Common myeloid progenitor, CD34-positive (primary cell): ENCODE data around the gene CFAP161.

ENCODE experiments used
- CTCF ChIA-PET: fragments of 350-600 bp; sonication (Branson Sonifier 250); formaldehyde crosslinking; loops from one replicate; lab custom pipeline; 2021; ENCODE audit warnings: antibody characterized with exemption; lab: Charles Lee
- POLR2A ChIA-PET: fragments of 350-600 bp; sonication (Branson Sonifier 250); formaldehyde crosslinking; loops from one replicate; lab custom pipeline; 2021; ENCODE audit warnings: antibody characterized with exemption; lab: Charles Lee
- DNase-seq, 3 donors: peaks; one replicate each; pipeline versions ENCODE4 v3.0.0 to v3.0.0-alpha.2; 2013
- H3K27ac ChIP-seq, 2 experiments: 1 replicate in 1 of 2; 2 replicates in 1 of 2; pipeline ENCODE4 v1.7.0; 2013; ENCODE audit warnings: inconsistent platforms in 2 of 2, low read length in 2 of 2, mild to moderate bottlenecking in 2 of 2, low read depth in 1 of 2, moderate library complexity in 1 of 2; ENCODE audit not compliant: severe bottlenecking in 2 of 2, insufficient read depth in 1 of 2, poor library complexity in 1 of 2
- H3K27me3 ChIP-seq, 5 experiments: replicated peaks in 2 of 5; 1 replicate in 3 of 5; 2 replicates in 2 of 5; pipeline versions ENCODE4 v1.6.1 to v1.7.0; 2013; ENCODE audit warnings: low read length in 4 of 5, mild to moderate bottlenecking in 2 of 5, moderate library complexity in 2 of 5, inconsistent platforms in 1 of 5; ENCODE audit not compliant: insufficient read depth in 5 of 5, control insufficient read depth in 4 of 5
- H3K36me3 ChIP-seq, 4 experiments: 1 replicate in 2 of 4; 2 replicates in 2 of 4; pipeline versions ENCODE4 v1.6.1 to v1.7.0; 2013; ENCODE audit warnings: low read length in 3 of 4, control low read depth in 1 of 4, mild to moderate bottlenecking in 1 of 4; ENCODE audit not compliant: control insufficient read depth in 4 of 4, insufficient read depth in 4 of 4
- H3K4me1 ChIP-seq, 4 experiments: 1 replicate in 3 of 4; 2 replicates in 1 of 4; pipeline versions ENCODE4 v1.6.1 to v1.7.1; 2013; ENCODE audit warnings: low read length in 3 of 4, mild to moderate bottlenecking in 3 of 4, control low read depth in 1 of 4, inconsistent platforms in 1 of 4, moderate library complexity in 1 of 4; ENCODE audit not compliant: control insufficient read depth in 4 of 4, insufficient read depth in 4 of 4; ENCODE audit errors: control extremely low read depth in 1 of 4
- H3K4me3 ChIP-seq, 7 experiments: 1 replicate in 4 of 7; 2 replicates in 3 of 7; pipeline versions ENCODE4 v1.5.1 to v1.7.0; 2013; ENCODE audit warnings: mild to moderate bottlenecking in 7 of 7, low read length in 6 of 7, moderate library complexity in 6 of 7, inconsistent platforms in 2 of 7, low read depth in 2 of 7, control low read depth in 1 of 7; ENCODE audit not compliant: insufficient read depth in 4 of 7, control insufficient read depth in 1 of 7; ENCODE audit errors: extremely low read depth in 1 of 7
- H3K9me3 ChIP-seq, 5 experiments: 1 replicate in 4 of 5; 2 replicates in 1 of 5; pipeline versions ENCODE4 v1.6.1 to v1.7.1; 2013; ENCODE audit warnings: low read length in 4 of 5, mild to moderate bottlenecking in 2 of 5, inconsistent platforms in 1 of 5, low read depth in 1 of 5, moderate library complexity in 1 of 5; ENCODE audit not compliant: control insufficient read depth in 4 of 5, insufficient read depth in 2 of 5; ENCODE audit errors: control extremely low read depth in 1 of 5
- WGBS: methylation state at CpG from one replicate; pipeline ENCODE4 v1.1.5; 2013; ENCODE audit not compliant: insufficient coverage; 5-methylcytosine and 5-hydroxymethylcytosine counted together

The CFAP161 gene

GRCh38 chr15:81184188-81184587 lies 50.1 kb downstream of the CFAP161 start:
- Histone ChIP-seq H3K36me3 (no peaks in the 10 kb centered on the region), H3K4me1 (peaks cover 8 to 31% (median 19%) of the 10 kb centered on the region in 4 experiments), H3K27me3 (peaks cover 0 to 8% (median 0%) of the 10 kb centered on the region in 5 experiments), H3K4me3 (peak overlapping the region in 1 of 7 experiments; percentile 12), H3K27ac (no peak overlapping the region), H3K9me3 (no peaks in the 10 kb centered on the region)
- peak; percentile 65 to 93 (median 92) for DNase-seq
- ChIA-PET CTCF (interaction anchor here (1.1 to 4.0 kb wide), 2 partner anchors 10 to 81 kb away, joined by 3 to 22 read pairs; no protein-coding TSS in a partner anchor), POLR2A (no interaction called here)
- 23% methylated on average over 5 of the region's 5 CpGs for WGBS

DNA sequence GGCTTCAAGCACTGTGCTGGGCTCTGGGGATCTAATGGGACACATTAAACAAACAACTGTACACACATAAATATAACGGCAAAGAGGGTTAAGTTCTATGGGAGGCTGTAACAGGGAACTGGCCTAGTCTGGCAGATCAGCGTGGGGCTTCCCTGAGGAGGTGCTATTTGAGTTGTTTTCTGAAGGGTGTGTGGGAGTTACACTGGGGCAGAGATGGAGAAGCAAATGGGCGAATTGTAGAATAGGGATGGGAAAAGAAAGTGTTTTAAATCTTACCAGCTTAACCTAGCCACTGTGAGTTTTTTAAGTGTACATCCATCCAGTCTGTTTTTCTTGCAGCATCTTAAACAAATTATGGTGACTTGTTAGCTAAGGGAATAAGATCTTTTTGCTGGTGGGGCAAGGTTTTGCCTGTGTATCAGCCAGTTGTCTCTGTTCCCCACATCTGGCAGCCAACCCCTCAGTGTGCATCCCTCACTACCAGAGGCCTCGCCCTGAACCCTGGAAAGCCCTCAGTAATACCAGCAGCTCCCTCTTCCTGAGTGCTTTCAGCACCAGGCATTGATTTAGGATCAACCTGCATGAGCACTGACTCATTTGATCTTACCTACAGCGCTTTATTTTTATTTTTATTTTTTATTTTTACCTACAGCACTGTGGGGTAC lies 51.7 kb downstream of the CFAP161 start:
- H3K36me3 ChIP-seq = no peaks in the 10 kb centered on the region
- no peak overlapping the region for H3K4me3 ChIP-seq
- H3K4me1 ChIP-seq = peaks cover 8 to 31% (median 19%) of the 10 kb centered on the region in 4 experiments
- peaks cover 0 to 8% (median 0%) of the 10 kb centered on the region in 5 experiments for H3K27me3 ChIP-seq
- WGBS = 100% methylated on average over 3 of the region's 5 CpGs
- POLR2A ChIA-PET = no interaction called here
- H3K9me3 ChIP-seq = no peaks in the 10 kb centered on the region
- CTCF ChIA-PET = interaction anchor here (4.0 kb wide), 1 partner anchor 80 kb away, joined by 22 read pairs; no protein-coding TSS in a partner anchor
- DNase-seq = no peak
- H3K27ac ChIP-seq = no peak overlapping the region

DNA sequence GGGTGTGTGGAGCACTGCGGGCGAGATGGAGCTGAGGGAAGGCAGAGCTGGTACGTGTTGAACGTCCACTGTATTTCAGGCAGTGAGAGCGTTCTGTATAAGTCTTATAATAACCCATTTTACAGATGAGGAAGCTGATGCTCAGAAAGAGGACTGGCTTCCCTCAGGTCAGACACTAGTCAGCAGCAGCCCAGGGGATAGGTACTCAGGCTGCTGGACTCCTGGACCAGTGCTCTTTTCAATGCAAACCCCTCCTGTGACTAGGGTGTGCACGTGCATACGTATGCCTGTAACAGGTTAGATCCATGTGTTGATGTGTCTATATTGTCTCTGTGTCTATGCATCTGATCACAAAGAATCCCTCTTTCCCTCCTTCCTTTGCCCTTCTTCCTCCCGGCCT lies 54.3 kb downstream of the CFAP161 start:
- Histone ChIP-seq H3K9me3 (no peaks in the 10 kb centered on the region), H3K27ac (no peak overlapping the region), H3K36me3 (no peaks in the 10 kb centered on the region), H3K4me1 (peaks cover 0 to 16% (median 8%) of the 10 kb centered on the region in 4 experiments), H3K27me3 (peaks cover 0 to 4% (median 0%) of the 10 kb centered on the region in 5 experiments), H3K4me3 (no peak overlapping the region)
- ChIA-PET CTCF (no interaction called here), POLR2A (no interaction called here)
- 100% methylated on average over 4 of the region's 8 CpGs for WGBS
- no peak for DNase-seq

GRCh38 chr15:81189583-81190283 lies 55.7 kb downstream of the CFAP161 start:
- H3K4me1 ChIP-seq = peaks cover 0 to 2% (median 1%) of the 10 kb centered on the region in 4 experiments
- ChIA-PET POLR2A (no interaction called here), CTCF (no interaction called here)
- H3K36me3 ChIP-seq = no peaks in the 10 kb centered on the region
- H3K27ac ChIP-seq = no peak overlapping the region
- DNase-seq = no peak
- H3K9me3 ChIP-seq = no peaks in the 10 kb centered on the region
- WGBS = 92% methylated on average over 10 of the region's 11 CpGs
- H3K4me3 ChIP-seq = no peak overlapping the region
- no peaks in the 10 kb centered on the region for H3K27me3 ChIP-seq

DNA sequence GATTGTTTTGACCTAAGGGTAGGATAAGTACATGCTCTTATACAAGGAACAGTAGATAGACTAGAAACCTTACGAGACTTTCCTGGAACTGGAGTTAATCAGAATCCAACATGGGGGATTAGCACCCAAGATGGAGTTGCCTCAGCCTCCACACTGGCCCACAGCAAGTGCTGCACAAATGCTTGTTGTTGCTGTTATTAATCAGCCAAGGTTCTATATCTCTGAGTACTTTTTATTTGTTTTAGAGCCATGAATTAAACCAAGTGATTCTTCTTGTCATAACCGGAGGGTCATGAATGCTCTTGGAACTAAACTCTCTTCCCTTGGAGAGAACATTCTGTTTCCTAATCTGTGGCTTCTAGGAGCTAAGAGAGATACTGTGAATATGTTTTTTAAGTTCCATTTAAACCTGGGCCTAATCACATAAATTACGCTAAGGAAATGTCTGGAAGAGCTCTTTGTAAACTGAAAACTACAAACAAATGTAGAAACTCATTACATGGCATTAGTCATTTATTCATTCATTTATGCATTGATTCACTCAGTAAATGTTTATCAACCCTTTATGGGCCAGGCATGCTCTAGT lies 56.9 kb downstream of the CFAP161 start:
- no peaks in the 10 kb centered on the region for H3K27me3 ChIP-seq
- ChIA-PET CTCF (interaction anchor here (0.9 to 1.5 kb wide), 3 partner anchors 8 to 75 kb away, joined by 3 to 6 read pairs (median 4); no protein-coding TSS in a partner anchor), POLR2A (no interaction called here)
- no peaks in the 10 kb centered on the region for H3K36me3 ChIP-seq
- WGBS = 92% methylated on average over 1 of the region's 3 CpGs
- no peaks in the 10 kb centered on the region for H3K4me1 ChIP-seq
- no peaks in the 10 kb centered on the region for H3K9me3 ChIP-seq
- no peak overlapping the region for H3K4me3 ChIP-seq
- no peak for DNase-seq
- H3K27ac ChIP-seq = no peak overlapping the region

DNA sequence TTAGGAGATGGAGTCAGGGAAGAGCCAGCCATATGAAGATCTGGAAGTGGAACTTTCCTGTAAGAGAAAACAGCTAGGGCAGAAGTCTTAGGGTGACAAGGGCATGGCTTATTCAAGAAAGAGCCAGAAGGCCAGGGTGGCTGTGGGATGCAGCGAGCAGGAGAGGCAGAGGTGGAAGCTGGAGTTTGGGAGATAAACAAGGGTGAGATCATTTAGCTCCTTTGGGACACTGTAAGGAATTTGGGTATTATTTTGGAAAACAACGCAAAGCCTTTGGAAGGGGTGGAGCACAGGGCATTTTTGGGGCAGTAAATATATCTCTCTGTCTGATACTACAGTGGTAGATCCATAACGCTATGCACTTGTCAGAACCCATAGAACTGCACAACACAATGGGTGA lies 57.6 kb downstream of the CFAP161 start:
- Histone ChIP-seq H3K27ac (no peak overlapping the region), H3K27me3 (no peaks in the 10 kb centered on the region), H3K4me3 (no peak overlapping the region), H3K4me1 (no peaks in the 10 kb centered on the region), H3K36me3 (no peaks in the 10 kb centered on the region), H3K9me3 (no peaks in the 10 kb centered on the region)
- no peak for DNase-seq
- 100% methylated on average over 1 of the region's 3 CpGs for WGBS
- POLR2A ChIA-PET = no interaction called here
- CTCF ChIA-PET = interaction anchor here (0.9 to 1.5 kb wide), 3 partner anchors 8 to 74 kb away, joined by 3 to 6 read pairs (median 4); no protein-coding TSS in a partner anchor
